OCI-M2 (cell line): Measurements from ENCODE around the gene TMEM179B.

ENCODE experiments used
- DNase-seq: peaks from one replicate; lab custom pipeline; 2025; ENCODE audit not compliant: unreplicated experiment; lab: John Stamatoyannopoulos, UW

Gene TMEM179B

DNA sequence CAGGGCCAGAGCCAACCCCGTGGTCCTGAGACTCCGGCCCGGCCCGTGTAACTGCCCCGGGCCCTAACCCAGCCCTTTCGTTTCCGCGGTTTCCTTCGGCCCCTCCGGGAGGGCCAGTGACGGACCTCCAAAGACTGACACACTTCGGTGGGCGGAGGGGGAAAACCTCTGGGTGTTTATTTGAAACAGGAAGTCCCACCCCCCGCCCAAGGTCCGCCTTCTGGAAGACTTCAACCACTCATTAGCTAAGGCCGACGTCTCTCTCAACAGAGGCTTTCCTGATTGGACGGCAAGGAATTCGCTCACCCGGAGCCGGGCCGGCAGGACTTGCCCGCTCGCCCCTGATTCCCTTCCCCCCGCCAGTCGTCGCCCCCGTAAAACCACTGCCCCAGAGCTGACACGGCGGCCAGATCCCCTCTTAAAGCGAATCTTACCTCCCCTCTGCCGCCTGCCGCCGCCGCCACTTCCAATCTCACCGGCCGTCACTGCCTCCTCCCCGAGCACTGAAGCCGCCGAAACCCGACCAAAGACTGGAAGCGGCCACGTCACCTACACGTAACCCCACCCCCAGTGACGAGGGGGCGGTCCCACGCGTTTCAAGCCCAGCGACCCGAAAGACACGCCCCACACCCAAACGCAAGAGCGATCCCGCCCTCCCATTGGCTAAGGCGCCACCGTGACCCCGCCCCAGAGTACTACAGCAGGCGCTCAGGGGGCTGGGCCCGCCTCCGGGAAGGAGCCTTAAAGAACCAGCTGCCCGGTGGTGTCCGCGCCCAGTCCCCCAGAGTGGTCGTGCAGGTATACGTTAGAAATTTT, 44.5 kb downstream of the TMEM179B start, which contains the start of gene STX5:
Gene STX5 (minus strand): TSS at position 532 of the 816 bp plus-strand sequence. CDS start 808 bp downstream, outside the sequence.
- peak; percentile 67 for DNase-seq

GRCh38 chr11:62832336-62833234, 45.4 kb downstream of the TMEM179B start, which contains the start of gene TEX54:
Gene TEX54, minus strand, starts transcription at chr11:62832841.
- DNase-seq, result no peak

- no peak for DNase-seq
These were observed 48.1 kb downstream of the TMEM179B start for GRCh38 chr11:62835336-62835735.

- DNase-seq, result peak; percentile 66
These were observed 52.1 kb downstream of the TMEM179B start, which contains the start of gene WDR74 for GRCh38 chr11:62839050-62839945. Gene WDR74, minus strand, starts transcription at chr11:62839590. Its CDS starts 20 bp downstream, at chr11:62839570.
